Right lobe of liver (tissue), 6 donors: ENCODE data around the gene METTL26. TPM values are rescaled to one million over a fixed set of nuclear protein-coding genes. Genes with fewer than 3 reads are reported as not detected.

Experiments
- ATAC-seq, 4 donors: fragments of 200-7000 bp; cut with Tn5 transposase; one replicate each; pipeline ENCODE4 v1.9.1; 2020; ENCODE audit warnings: mild to moderate bottlenecking in 4 of 4, moderate library complexity in 4 of 4
- DNase-seq, 3 donors: peaks; one replicate each; pipeline ENCODE4 v3.0.0-alpha.2; 2020
- H3K27ac ChIP-seq, 3 donors: fragments of 200-600 bp; one replicate each; pipeline ENCODE4 v1.8.0; 2022
- H3K27me3 ChIP-seq, 2 donors: fragments of 200-600 bp; one replicate each; pipeline ENCODE4 v1.8.0; 2022
- H3K36me3 ChIP-seq, 4 donors: fragments of 200-600 bp; sonication (generic) in 1 of 4; one replicate each; pipeline versions ENCODE4 v1.5.1 to v1.8.0; 2017 to 2022; ENCODE audit warnings: control low read depth in 1 of 4
- H3K4me1 ChIP-seq, 4 donors: fragments of 200-600 bp; sonication (generic) in 1 of 4; one replicate each; pipeline versions ENCODE4 v1.5.1 to v1.8.0; 2017 to 2022; ENCODE audit warnings: control low read depth in 1 of 4
- H3K4me3 ChIP-seq, 3 donors: fragments of 200-600 bp; one replicate each; pipeline ENCODE4 v1.8.0; 2022
- H3K9me3 ChIP-seq, 4 donors: fragments of 200-600 bp; sonication (generic) in 1 of 4; one replicate each; pipeline versions ENCODE4 v1.5.1 to v1.8.0; 2017 to 2022; ENCODE audit warnings: control low read depth in 1 of 4
- POLR2A ChIP-seq: fragments of 450-650 bp; IDR thresholded peaks from one replicate; pipeline ENCODE4 v1.6.1; 2017; ENCODE audit warnings: antibody characterized with exemption, mild to moderate bottlenecking
- WGBS: methylation state at CpG from one replicate; pipeline ENCODE4 v1.1.6; 2018; ENCODE audit warnings: low coverage, low lambda C conversion rate; ENCODE audit not compliant: insufficient coverage; ENCODE audit errors: missing lambda C conversion rate; 5-methylcytosine and 5-hydroxymethylcytosine counted together
- intact Hi-C, 2 donors: fragments of 100-400 bp; cut with DNase I; formaldehyde crosslinking; loops; one replicate each; pipeline versions ENCODE4 v1.11.2 to v1.14.1; 2022
- total RNA-seq, 6 experiments: library from RNA; depleted of rRNA in 2 of 6; stranded (reverse); fragments of >200 nt in 2 of 6; fragmentation: NEBNext Ultra II Directional in 3 of 6; extraction: Animal tissue kit (Norgen Biotek cat#: 25700) in 3 of 6; gene quantifications; one replicate each; pipeline versions ENCODE4 v1.1.0 to v1.2.4, GENCODE V29; 2016 to 2023
- TF ChIP-seq, protein P1 (sequence below), 4 donors: fragments of 200-600 bp in 3 of 4; fragments of 450-650 bp in 1 of 4; IDR thresholded peaks; one replicate each; pipeline versions ENCODE4 v1.5.1 to v1.8.0; 2016 to 2022; ENCODE audit warnings: antibody characterized with exemption in 4 of 4, mild to moderate bottlenecking in 2 of 4
- donor health status: DM: no; HTN: yes; CAD: no.
- donor health status: DM: no; HTN: no; CAD: no.
- donor health status: DM: no; HTN: no; CAD: no.
- donor health status: DM: no; HTN: yes; CAD: no.
- donor health status: DM: no; HTN: yes; CAD: no.

METTL26 gene
- total RNA-seq, 6 experiments from 2014 or later, result 22.7 to 126 (median 32.6) TPM

DNA sequence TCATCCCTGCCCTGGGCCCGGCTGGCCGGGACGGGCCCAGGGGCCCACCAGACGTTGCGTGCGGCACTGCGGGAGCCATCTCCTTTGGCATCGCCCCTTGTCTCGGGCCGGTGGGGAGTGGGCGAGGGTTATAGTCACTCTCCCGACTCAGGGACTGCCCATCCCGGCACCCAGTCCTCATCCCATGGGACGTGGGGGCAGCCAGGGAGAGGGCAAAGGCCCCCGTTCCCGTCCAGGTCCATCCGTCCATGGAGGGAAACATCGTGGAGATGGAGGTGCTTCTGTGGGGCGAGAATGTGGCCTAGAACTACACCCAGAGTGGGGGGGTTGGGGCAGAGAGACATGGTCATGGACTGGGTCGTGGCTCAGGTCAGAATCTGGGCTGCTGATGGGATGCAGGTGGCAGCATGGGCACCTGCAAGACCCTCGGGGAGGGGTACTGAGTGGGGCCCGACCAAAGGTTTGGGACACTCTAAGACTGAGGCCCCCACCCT, 10.6 kb upstream of the METTL26 start:
- TF ChIP-seq, protein P1, sequence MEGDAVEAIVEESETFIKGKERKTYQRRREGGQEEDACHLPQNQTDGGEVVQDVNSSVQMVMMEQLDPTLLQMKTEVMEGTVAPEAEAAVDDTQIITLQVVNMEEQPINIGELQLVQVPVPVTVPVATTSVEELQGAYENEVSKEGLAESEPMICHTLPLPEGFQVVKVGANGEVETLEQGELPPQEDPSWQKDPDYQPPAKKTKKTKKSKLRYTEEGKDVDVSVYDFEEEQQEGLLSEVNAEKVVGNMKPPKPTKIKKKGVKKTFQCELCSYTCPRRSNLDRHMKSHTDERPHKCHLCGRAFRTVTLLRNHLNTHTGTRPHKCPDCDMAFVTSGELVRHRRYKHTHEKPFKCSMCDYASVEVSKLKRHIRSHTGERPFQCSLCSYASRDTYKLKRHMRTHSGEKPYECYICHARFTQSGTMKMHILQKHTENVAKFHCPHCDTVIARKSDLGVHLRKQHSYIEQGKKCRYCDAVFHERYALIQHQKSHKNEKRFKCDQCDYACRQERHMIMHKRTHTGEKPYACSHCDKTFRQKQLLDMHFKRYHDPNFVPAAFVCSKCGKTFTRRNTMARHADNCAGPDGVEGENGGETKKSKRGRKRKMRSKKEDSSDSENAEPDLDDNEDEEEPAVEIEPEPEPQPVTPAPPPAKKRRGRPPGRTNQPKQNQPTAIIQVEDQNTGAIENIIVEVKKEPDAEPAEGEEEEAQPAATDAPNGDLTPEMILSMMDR (IDR thresholded peaks at IDR 0.05), result no peak
- TF ChIP-seq POLR2A, result no peak
- Histone ChIP-seq H3K9me3 (no peaks in the 10 kb centered on the region), H3K4me1 (peaks cover 0 to 50% (median 17%) of the 10 kb centered on the region in 4 donors), H3K27me3 (no peaks in the 10 kb centered on the region), H3K27ac (peak overlapping the region in 2 of 3 donors; percentile 86 to 94), H3K4me3 (peak overlapping the region in 2 of 3 donors; percentile 72 to 88), H3K36me3 (no peaks in the 10 kb centered on the region)
- DNase-seq, result no peak
- intact Hi-C loops, result no loop called here
- no peak for ATAC-seq
- 43% methylated on average over 8 of the region's 22 CpGs for WGBS

DNA sequence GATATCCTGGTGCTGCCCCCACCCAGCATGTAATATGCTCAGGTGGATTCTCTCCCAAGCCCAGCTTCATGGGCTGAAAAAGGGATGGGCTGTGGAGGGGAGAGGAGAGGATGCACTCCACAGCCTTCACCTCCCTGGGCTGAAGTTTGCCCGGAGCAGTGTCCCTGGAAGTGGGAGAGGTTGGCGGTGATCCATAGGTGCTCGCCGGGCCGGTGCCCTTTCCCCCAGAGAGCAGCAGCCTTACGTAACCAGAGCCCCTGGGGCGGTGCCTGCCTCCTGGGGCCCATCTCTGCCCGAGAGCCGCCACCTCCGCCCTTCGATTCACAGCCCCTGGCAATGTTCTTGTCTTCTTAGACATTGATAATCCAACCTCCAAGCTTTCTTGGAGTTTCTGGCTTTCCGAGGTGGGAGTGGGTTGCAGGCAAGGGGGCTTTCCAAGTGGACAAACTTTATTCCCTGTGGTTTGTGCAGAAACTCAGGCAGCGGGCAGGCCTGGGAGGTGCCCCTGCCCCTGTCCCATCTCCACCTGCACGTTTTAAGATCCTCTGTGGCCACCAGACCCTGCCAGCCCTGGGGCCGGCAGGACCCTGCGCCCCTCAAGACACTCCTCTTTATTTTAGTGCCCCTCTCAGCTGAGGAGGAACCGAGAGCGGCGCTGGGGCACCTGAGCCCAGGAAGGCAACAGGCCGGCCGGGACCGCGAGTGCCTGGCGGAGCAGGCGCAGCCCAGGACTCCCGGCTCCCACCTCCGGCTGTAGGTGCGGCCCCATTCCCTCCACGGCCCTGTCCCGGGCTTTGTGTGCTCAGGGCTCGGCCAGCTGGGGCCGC, 10.0 kb upstream of the METTL26 start:
- DNase-seq (peak; percentile 87 to 94 (median 88)), ATAC-seq (peak; percentile 13 to 41 (median 36))
- H3K36me3 ChIP-seq, result no peaks in the 10 kb centered on the region
- no peaks in the 10 kb centered on the region for H3K9me3 ChIP-seq
- TF ChIP-seq POLR2A, result no peak
- TF ChIP-seq, protein P1 (IDR thresholded peaks at IDR 0.05), result no peak
- intact Hi-C loops, result no loop called here
- 21% methylated on average over 10 of the region's 32 CpGs for WGBS
- H3K27me3 ChIP-seq, result no peaks in the 10 kb centered on the region
- H3K27ac ChIP-seq, result peak overlapping the region in 2 of 3 donors; percentile 86 to 94
- peak overlapping the region; percentile 9 to 88 (median 72) for H3K4me3 ChIP-seq
- peaks cover 0 to 50% (median 17%) of the 10 kb centered on the region in 4 donors for H3K4me1 ChIP-seq

DNA sequence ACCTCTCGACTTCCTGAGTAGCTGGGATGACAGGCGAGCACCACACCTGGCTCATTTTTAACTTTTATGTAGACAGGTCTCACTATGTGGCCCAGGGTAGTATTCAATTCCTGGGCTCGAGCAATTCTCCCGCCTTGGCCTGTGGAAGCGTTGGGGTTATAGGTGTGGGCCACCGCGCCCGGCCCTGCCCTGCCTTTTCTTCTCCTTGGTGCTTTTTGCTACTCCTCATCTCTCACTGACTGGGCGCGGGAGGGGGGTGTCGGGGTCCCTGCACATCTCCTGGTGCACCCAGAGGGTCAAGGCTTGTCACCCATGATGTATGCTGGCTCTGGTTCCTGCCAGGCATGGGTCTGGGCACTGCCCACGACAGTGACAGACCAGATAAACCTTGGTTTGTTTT, 8.5 kb upstream of the METTL26 start:
- no peaks in the 10 kb centered on the region for H3K9me3 ChIP-seq
- H3K36me3 ChIP-seq, result no peaks in the 10 kb centered on the region
- H3K4me1 ChIP-seq, result peaks cover 0 to 50% (median 14%) of the 10 kb centered on the region in 4 donors
- H3K4me3 ChIP-seq, result no peak overlapping the region
- intact Hi-C loops, result no loop called here
- no peaks in the 10 kb centered on the region for H3K27me3 ChIP-seq
- DNase-seq (no peak), ATAC-seq (no peak)
- H3K27ac ChIP-seq, result peak overlapping the region in 1 of 3 donors; percentile 22
- WGBS, result 79% methylated on average over 5 of the region's 12 CpGs
- TF ChIP-seq, protein P1 (IDR thresholded peaks at IDR 0.05), result no peak
- TF ChIP-seq POLR2A, result no peak

DNA sequence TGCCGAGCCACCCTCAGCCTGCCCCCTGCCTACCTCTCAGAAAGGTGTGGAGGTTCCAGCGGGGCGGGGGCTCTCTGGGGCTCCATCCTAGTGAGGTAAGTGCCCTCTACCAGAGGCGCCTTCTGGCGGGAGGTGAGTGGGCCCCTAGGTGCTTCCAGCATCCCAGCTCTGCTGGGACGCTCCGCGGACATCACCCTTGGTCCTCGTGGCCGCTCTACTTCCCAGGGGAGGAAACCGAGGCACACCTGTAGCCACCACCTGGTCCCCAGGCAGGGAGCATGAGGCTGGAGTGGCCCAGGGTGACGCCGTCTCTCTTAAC, 6.9 kb upstream of the METTL26 start:
- no peak for ATAC-seq
- WGBS, result no CpG with 5 or more reads among the region's 13 CpGs
- peak overlapping the region in 2 of 3 donors; percentile 80 to 92 for H3K27ac ChIP-seq

More for the DNA sequence above, 6.9 kb upstream of the METTL26 start:
- TF ChIP-seq, protein P1 (IDR thresholded peaks at IDR 0.05), result no peak
- TF ChIP-seq POLR2A, result no peak
- peaks cover 0 to 50% (median 14%) of the 10 kb centered on the region in 4 donors for H3K4me1 ChIP-seq
- H3K9me3 ChIP-seq, result no peaks in the 10 kb centered on the region
- no peak for DNase-seq
- intact Hi-C loops, result no loop called here
- H3K27me3 ChIP-seq, result no peaks in the 10 kb centered on the region
- H3K4me3 ChIP-seq, result peak overlapping the region; percentile 74 to 93 (median 91)
- H3K36me3 ChIP-seq, result no peaks in the 10 kb centered on the region
